Measurements from ENCODE around the gene ABHD3. TPM values are rescaled to one million over a fixed set of nuclear protein-coding genes. Genes with fewer than 3 reads are reported as not detected.

The ABHD3 gene
- total and polyA plus RNA-seq, 2 of the 8 experiments (the other 6 are each of a cell fraction or from before 2014, with no cell fraction given): 8.4 to 12.1 TPM

DNA sequence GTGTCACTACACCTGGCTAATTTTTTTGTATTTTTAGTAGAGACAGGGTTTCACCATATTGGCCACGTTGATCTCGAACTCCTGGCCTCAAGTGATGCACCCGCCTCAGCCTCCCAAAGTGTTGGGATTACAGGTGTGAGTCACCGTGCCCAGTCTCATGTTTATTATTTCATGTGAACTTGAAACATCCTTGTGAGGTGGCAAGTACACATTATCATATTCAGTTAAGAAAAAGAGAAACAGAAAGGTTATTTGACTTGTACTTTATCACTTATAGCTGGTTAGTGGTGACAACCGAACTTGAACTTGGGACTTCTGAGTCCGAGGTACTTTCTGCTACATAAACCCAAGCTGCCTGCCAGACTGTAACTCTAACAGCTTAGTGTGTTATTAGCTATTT is 24.4 kb downstream of the ABHD3 start:
- no peaks in the 10 kb centered on the region for H3K79me1 ChIP-seq (ENCODE audit: low read depth, low read length)
- no peak overlapping the region for H3K56ac ChIP-seq (replicated peaks; ENCODE audit: insufficient read length, low read depth, low read length)
- H4K5ac ChIP-seq (ENCODE audit: insufficient read length, low read depth, low read length): no peak overlapping the region
- no peak overlapping the region for H2AFZ ChIP-seq (ENCODE audit: low read length)
- H3K23ac ChIP-seq (ENCODE audit: insufficient read length): no peak overlapping the region
- H3K18ac ChIP-seq (ENCODE audit: extremely low read depth, low read length): no peak overlapping the region
- H4K20me1 ChIP-seq (replicated peaks in 1 of 2; ENCODE audit: control insufficient read depth in 1 of 2, insufficient read depth in 2 of 2, low read length in 2 of 2): peaks cover 0 to 2% of the 10 kb centered on the region in 2 experiments
- no peak overlapping the region for H2BK5ac ChIP-seq (ENCODE audit: low read depth, low read length)
- H4K8ac ChIP-seq (ENCODE audit: extremely low read depth, insufficient read depth, low read length): no peak overlapping the region
- no peak overlapping the region for H2BK120ac ChIP-seq (replicated peaks; ENCODE audit: low read depth, low read length)
- 89% methylated on average over 6 of the region's 6 CpGs; no CpG with 5 or more reads in 1 of the 2 experiments for WGBS, 2 experiments (ENCODE audit: extremely low coverage in 1 of 2, insufficient coverage in 1 of 2, insufficient read length in 1 of 2, insufficient replicate concordance in 2 of 2, low coverage in 1 of 2, low lambda C conversion rate in 2 of 2, missing lambda C conversion rate in 1 of 2)
- H3K27ac ChIP-seq (ENCODE audit: low read depth, low read length): no peak overlapping the region
- ChIA-PET CTCF (ENCODE audit: partially characterized antibody) (interaction anchor here (0.7 to 3.1 kb wide), 2 partner anchors 10 to 19 kb away, joined by 3 to 8 read pairs; no protein-coding TSS in a partner anchor), POLR2A (ENCODE audit: partially characterized antibody) (interaction anchor here (1.0 to 1.3 kb wide), 2 partner anchors 9 to 11 kb away, joined by 4 to 5 read pairs; no protein-coding TSS in a partner anchor)
- H3K36me3 ChIP-seq (ENCODE audit: control insufficient read depth in 2 of 4, insufficient read depth in 4 of 4, low read length in 3 of 4): no peaks in the 10 kb centered on the region
- H3K9me3 ChIP-seq (ENCODE audit: insufficient read depth in 2 of 2, low read depth in 1 of 2, low read length in 1 of 2): no peaks in the 10 kb centered on the region
- no peak overlapping the region for H2BK20ac ChIP-seq (ENCODE audit: low read length)
- H3K4ac ChIP-seq (replicated peaks; ENCODE audit: insufficient read length, low read depth, low read length): no peak overlapping the region
- H2BK15ac ChIP-seq (ENCODE audit: low read length): no peak overlapping the region
- no peak overlapping the region for H3K4me3 ChIP-seq (ENCODE audit: extremely low read depth in 1 of 4, insufficient read depth in 2 of 4, low read depth in 3 of 4, low read length in 4 of 4)
- no peak overlapping the region for H2AK5ac ChIP-seq (ENCODE audit: low read depth, low read length)
- H2BK12ac ChIP-seq (ENCODE audit: low read depth, low read length): no peak overlapping the region
- FAIRE-seq (no peak), DNase-seq (ENCODE audit: low read depth in 1 of 2, low spot score in 2 of 2) (no peak)
- no peaks in the 10 kb centered on the region for H3K23me2 ChIP-seq (ENCODE audit: low read depth, low read length)
- no peak overlapping the region for H3K4me2 ChIP-seq (ENCODE audit: insufficient read depth in 1 of 2, low read depth in 2 of 2, low read length in 2 of 2)
- no peak overlapping the region for H3K9ac ChIP-seq (replicated peaks in 1 of 4; ENCODE audit: extremely low read depth in 1 of 4, low read depth in 3 of 4, low read length in 3 of 4)
- no peaks in the 10 kb centered on the region for H3K27me3 ChIP-seq (replicated peaks in 1 of 4; ENCODE audit: control insufficient read depth in 3 of 4, extremely low read depth in 1 of 4, insufficient read depth in 3 of 4, low read length in 3 of 4)
- no peak overlapping the region for H4K91ac ChIP-seq (replicated peaks; ENCODE audit: insufficient read length, low read length)
- H3K79me2 ChIP-seq (ENCODE audit: control insufficient read depth in 1 of 2, insufficient read depth in 2 of 2, low read length in 2 of 2): no peaks in the 10 kb centered on the region
- H3K4me1 ChIP-seq (replicated peaks in 1 of 4; ENCODE audit: control insufficient read depth in 3 of 4, insufficient read depth in 4 of 4, low read length in 3 of 4): peaks cover 0 to 4% (median 2%) of the 10 kb centered on the region in 4 experiments; a peak in 2 of 7 replicates
- no peak overlapping the region for H3K14ac ChIP-seq (ENCODE audit: insufficient read length)
- TF ChIP-seq, protein P1, sequence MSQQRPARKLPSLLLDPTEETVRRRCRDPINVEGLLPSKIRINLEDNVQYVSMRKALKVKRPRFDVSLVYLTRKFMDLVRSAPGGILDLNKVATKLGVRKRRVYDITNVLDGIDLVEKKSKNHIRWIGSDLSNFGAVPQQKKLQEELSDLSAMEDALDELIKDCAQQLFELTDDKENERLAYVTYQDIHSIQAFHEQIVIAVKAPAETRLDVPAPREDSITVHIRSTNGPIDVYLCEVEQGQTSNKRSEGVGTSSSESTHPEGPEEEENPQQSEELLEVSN (IDR thresholded peaks at IDR 0.05): no peak
- TF ChIP-seq CTBP2 (IDR thresholded peaks at IDR 0.05; ENCODE audit: borderline replicate concordance, insufficient read depth, insufficient read length, low read length) (no peak), SP2 (IDR thresholded peaks at IDR 0.05; ENCODE audit: low read length) (no peak), FOSL1 (IDR thresholded peaks at IDR 0.05; ENCODE audit: insufficient read depth, low read depth, low read length) (no peak), POLR2AphosphoS5 (IDR thresholded peaks at IDR 0.05; ENCODE audit: low read depth, low read length) (no peak), GTF2F1 (IDR thresholded peaks at IDR 0.05; ENCODE audit: borderline replicate concordance, low read depth, low read length) (no peak), NANOG (IDR thresholded peaks at IDR 0.05; ENCODE audit: insufficient read depth, low read depth, low read length, poor library complexity, severe bottlenecking) (no peak), SIN3A (conservative IDR thresholded peaks at IDR 0.05 in 1 of 2, IDR thresholded peaks at IDR 0.05 in 1 of 2; ENCODE audit: low read depth in 1 of 2, low read length in 2 of 2) (no peak), RAD21 (IDR thresholded peaks at IDR 0.05 in 1 of 2, conservative IDR thresholded peaks at IDR 0.05 in 1 of 2; ENCODE audit: low read depth in 2 of 2, low read length in 2 of 2) (no peak), RFX5 (IDR thresholded peaks at IDR 0.05; ENCODE audit: borderline replicate concordance, low read depth, low read length) (no peak), TCF12 (IDR thresholded peaks at IDR 0.05; ENCODE audit: low read depth, low read length) (no peak), RXRA (IDR thresholded peaks at IDR 0.05; ENCODE audit: insufficient read depth, low read depth, low read length) (no peak), CREB1 (IDR thresholded peaks at IDR 0.05) (no peak)

Data from H1 (cell line).